BE2C (cell line): Measurements from ENCODE around the gene BMPER.

Source experiments
- DNase-seq: peaks from one replicate; pipeline ENCODE4 v3.0.0-alpha.2; 2020
- H3K27me3 ChIP-seq: fragments of 250-450 bp; sonication (Bioruptor Pico); 2 replicates; pipeline ENCODE4 v1.5.1; 2020; ENCODE audit warnings: mild to moderate bottlenecking
- H3K36me3 ChIP-seq: fragments of 250-450 bp; sonication (Bioruptor Pico); 2 replicates; pipeline ENCODE4 v1.5.1; 2020; ENCODE audit warnings: mild to moderate bottlenecking
- H3K4me1 ChIP-seq: fragments of 250-450 bp; sonication (Bioruptor Pico); 2 replicates; pipeline ENCODE4 v1.5.1; 2020
- H3K4me3 ChIP-seq: 2 replicates; pipeline ENCODE4 v1.5.1; 2011; ENCODE audit warnings: low read depth, low read length
- H3K9me3 ChIP-seq: fragments of 250-450 bp; sonication (Bioruptor Pico); 2 replicates; pipeline ENCODE4 v1.5.1; 2020
- CTCF ChIP-seq: IDR thresholded peaks from 2 replicates; pipeline ENCODE4 v1.5.1; 2012; ENCODE audit warnings: mild to moderate bottlenecking, low read depth, low read length

BMPER gene

GRCh38 chr7:33933611-33934281, 28.4 kb downstream of the BMPER start:
- Histone ChIP-seq H3K4me1 (no peaks in the 10 kb centered on the region; the same call in 1 of the 2 replicates), H3K36me3 (no peaks in the 10 kb centered on the region), H3K27me3 (no peaks in the 10 kb centered on the region), H3K9me3 (no peaks in the 10 kb centered on the region), H3K4me3 (no peak overlapping the region)
- DNase-seq, result peak; percentile 11
- no peak for TF ChIP-seq CTCF

DNA sequence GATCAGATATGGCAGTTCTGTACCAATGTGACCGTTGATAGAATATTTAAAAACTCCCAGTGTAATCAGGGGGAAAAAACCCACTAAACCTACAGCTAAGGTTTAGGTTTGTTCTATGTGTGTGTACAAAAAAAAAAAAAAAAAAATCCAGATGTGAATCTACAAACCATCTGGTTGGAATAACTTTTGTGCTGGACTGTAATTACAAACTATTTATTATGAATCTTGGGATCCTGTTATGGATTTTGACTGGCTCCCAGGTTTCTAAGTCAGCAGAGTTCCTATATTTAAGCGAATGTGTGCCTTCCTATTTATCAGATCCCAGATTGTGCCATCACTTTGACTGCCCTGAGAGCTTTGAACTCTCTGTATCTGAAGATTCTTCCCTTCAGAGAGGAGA, 29.1 kb downstream of the BMPER start:
- Histone ChIP-seq H3K36me3 (no peaks in the 10 kb centered on the region), H3K4me3 (no peak overlapping the region), H3K4me1 (no peaks in the 10 kb centered on the region; the same call in 1 of the 2 replicates), H3K27me3 (no peaks in the 10 kb centered on the region), H3K9me3 (no peaks in the 10 kb centered on the region)
- TF ChIP-seq CTCF, result no peak
- DNase-seq, result no peak

DNA sequence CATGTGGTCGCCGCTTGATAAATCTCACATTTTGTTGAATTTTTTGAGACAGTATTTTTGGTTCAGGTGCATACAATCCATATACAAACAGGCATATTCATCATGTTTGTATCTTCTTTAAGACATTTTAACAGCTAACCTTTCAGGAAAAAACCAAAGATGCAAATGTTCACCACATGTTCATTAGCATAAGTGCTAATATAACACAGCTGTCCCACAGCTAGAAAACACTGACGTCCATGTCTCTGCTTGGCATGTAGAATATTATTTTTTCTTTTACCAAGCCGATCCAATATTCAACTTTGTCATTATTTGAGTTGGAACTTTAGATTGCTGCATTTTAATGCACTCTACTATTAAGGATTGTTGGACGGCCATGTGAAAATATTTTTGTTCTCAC, 31.2 kb downstream of the BMPER start:
- Histone ChIP-seq H3K36me3 (no peaks in the 10 kb centered on the region), H3K9me3 (no peaks in the 10 kb centered on the region), H3K4me3 (no peak overlapping the region), H3K4me1 (no peaks in the 10 kb centered on the region; the same call in 1 of the 2 replicates), H3K27me3 (no peaks in the 10 kb centered on the region)
- TF ChIP-seq CTCF, result no peak
- DNase-seq, result no peak

DNA sequence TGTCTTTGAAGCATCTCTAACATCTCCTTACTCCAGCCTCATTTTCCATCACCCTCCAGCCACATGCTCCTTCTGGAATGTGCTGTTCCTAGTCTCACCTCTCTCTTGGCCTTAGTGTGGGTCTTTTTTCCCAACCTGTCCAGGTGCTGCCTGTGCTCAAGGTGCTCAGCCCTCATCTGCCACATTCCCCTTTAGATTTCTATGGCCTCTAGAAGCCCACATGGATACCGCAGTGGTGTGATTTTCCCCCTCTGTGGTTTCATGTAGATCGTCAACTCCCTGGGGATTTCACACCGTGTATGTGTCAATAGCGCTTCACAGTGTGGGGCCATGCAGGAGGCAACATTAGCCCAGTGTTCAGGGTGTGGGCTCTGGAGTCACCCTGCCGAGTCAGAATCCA, 32.5 kb downstream of the BMPER start:
- H3K4me3 ChIP-seq, result no peak overlapping the region
- H3K9me3 ChIP-seq, result no peaks in the 10 kb centered on the region
- no peaks in the 10 kb centered on the region for H3K36me3 ChIP-seq
- no peak for DNase-seq
- no peaks in the 10 kb centered on the region; the same call in 1 of the 2 replicates for H3K4me1 ChIP-seq
- no peak for TF ChIP-seq CTCF
- H3K27me3 ChIP-seq, result no peaks in the 10 kb centered on the region

DNA sequence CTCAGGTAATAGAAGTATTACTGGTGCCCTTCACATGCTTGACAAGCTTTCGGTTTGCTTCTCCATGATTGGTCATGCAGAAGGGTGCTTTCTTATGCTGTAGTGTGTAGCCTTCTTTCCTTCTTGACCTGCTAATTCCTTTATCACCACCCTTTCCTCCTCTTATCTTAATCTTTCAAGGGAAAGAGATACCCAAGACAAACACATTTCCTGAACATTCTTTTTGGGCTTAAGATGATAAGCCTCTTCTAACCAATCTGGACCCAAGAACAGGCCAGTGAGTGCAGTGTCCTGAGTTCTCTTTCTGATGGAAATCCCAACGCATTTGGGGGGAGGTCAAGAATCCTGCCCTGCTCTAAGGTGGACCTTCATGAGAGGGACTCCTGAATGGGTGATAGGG, 33.8 kb downstream of the BMPER start:
- H3K27me3 ChIP-seq, result no peaks in the 10 kb centered on the region; the same call in none of the 2 replicates
- H3K4me3 ChIP-seq, result no peak overlapping the region
- H3K9me3 ChIP-seq, result no peaks in the 10 kb centered on the region
- H3K36me3 ChIP-seq, result no peaks in the 10 kb centered on the region
- no peaks in the 10 kb centered on the region for H3K4me1 ChIP-seq
- TF ChIP-seq CTCF, result no peak
- DNase-seq, result no peak

- Histone ChIP-seq H3K27me3 (no peaks in the 10 kb centered on the region; the same call in none of the 2 replicates), H3K4me1 (no peaks in the 10 kb centered on the region), H3K4me3 (no peak overlapping the region), H3K36me3 (no peaks in the 10 kb centered on the region), H3K9me3 (no peaks in the 10 kb centered on the region)
- no peak for DNase-seq
- no peak for TF ChIP-seq CTCF
Measured at GRCh38 chr7:33940503-33940902, 35.2 kb downstream of the BMPER start.
